22Rv1 (cell line): ENCODE measurements around the gene OR4E2.

Source experiments
- CTCF ChIP-seq: fragments of 450-650 bp; IDR thresholded peaks from 2 replicates; pipeline ENCODE4 v1.5.1; 2017; ENCODE audit warnings: mild to moderate bottlenecking
- ZFX ChIP-seq: fragments of 450-650 bp; IDR thresholded peaks from 2 replicates; pipeline ENCODE4 v1.6.1; 2017; ENCODE audit warnings: antibody characterized with exemption, borderline replicate concordance

- no peak for TF ChIP-seq CTCF
- no peak for TF ChIP-seq ZFX
Observed at GRCh38 chr14:21642683-21643082, 11.0 kb upstream of the OR4E2 start.
